ENCODE results near the gene ZNF837.

DNA sequence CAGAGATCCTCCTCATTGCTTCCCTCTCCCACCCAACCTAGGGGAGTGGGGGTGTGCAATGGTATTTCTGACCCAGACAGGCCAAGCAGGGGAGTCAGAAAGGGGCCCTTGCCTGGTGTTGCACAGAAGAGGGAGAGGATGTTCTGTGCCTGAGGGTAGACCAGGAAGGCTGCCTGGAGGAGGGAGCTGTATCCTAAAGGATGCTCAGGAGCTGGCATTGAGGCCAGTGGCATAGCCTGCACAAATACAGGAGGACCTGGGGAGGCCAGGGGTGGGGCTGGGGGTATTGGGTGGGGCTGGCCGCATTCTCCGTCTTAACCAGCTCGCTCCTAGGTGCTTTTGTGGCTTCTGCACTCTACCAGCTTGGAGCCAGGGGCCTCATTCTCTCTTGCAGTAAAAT lies 19.1 kb upstream of the ZNF837 start:
- TF ChIP-seq CTCF (IDR thresholded peaks at IDR 0.05; ENCODE audit: borderline replicate concordance, extremely low read depth, low read length, poor library complexity, severe bottlenecking), result no peak
- no peak for TF ChIP-seq EZH2 (IDR thresholded peaks at IDR 0.05; ENCODE audit: borderline replicate concordance, low read depth, low read length, severe bottlenecking)

Measured in DND-41 (cell line).